GM18508 (cell line): Measurements from ENCODE around the gene LRPPRC.
"Not testable (repeated sequence)": the region's sequence is repeated elsewhere in the genome, so short reads cannot be mapped to it uniquely, and the experiment has no call there.

Experiments
- ATAC-seq: cut with Tn5 transposase; IDR thresholded peaks from one replicate; pipeline ENCODE4 v1.9.1; 2021; ENCODE audit warnings: moderate number of reproducible peaks; ENCODE audit not compliant: insufficient read depth, unreplicated experiment

LRPPRC gene

GRCh38 chr2:43925431-43925830, 70.4 kb downstream of the LRPPRC start:
- ATAC-seq = no peak

GRCh38 chr2:43924463-43924862, 71.3 kb downstream of the LRPPRC start:
- no peak for ATAC-seq

DNA sequence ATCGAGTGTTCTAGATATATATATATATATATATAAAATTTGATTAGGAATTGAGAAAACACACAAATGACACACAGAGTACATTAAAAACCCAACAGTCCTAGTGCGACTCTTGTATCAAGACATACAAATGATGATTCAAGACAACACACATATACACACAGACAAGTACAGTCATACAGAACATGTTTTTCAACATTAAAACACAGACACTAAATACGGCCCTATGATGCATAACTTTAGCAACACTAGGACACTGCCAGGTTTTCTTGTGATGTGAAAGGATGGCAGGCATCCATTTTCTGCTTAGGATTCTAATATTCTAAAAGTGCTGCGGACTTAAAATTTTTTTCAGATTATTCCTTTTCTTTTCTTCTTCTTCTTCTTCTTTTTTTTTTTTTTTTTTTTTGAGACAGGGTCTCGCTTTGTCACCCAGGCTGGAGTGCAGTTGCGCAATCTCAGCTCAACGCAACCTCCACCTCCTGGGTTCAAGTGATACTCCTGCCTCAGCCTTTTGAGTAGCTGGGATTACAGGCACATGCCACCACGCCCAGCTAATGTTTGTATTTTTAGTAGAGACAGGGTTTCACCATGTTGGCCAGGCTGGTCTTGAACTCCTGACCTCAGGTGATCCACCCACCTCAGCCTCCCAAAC, 84.5 kb downstream of the LRPPRC start:
- ATAC-seq = not testable (repeated sequence)

GRCh38 chr2:43906448-43907109, 89.2 kb downstream of the LRPPRC start:
- ATAC-seq = no peak

DNA sequence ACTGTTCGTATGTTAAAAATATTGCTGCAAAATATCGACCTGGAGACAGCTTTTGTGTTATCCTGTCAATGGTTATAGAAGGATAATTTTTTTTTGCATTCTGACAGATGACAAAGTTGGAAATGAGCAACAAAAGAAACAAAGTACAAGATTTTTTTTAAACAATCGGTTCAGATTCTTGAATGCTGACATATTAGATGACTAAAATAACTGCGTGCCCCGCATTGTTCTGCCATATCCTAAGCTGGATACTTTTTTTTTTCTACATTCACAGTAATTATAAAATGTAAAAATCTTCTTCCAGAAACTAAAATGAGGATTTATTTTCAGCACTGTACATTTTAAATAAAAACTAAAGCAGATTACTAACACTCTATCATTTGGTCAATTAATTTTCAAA, 89.9 kb downstream of the LRPPRC start:
- no peak for ATAC-seq

- ATAC-seq = no peak
These were observed 90.4 kb downstream of the LRPPRC start for GRCh38 chr2:43905371-43905803.

DNA sequence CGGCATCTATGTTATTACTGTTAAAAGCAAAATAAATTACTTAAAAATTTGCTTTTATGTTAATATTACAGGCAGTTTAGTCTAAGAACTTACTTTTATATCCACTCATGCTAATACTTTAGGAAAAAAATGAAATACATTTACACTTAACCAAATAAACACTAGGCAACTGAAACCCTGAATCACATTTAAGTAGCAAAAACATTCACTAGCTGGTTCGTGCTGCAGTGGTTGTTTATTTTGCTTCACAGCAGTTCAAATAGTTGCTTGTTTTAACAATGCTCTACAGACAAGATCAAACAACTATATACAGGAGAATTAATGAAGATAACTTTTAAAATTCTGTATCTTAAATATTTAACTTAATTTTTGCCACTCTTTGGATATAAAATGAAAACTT, 96.2 kb downstream of the LRPPRC start:
- ATAC-seq = no peak

GRCh38 chr2:43898838-43899346, 96.9 kb downstream of the LRPPRC start:
- no peak for ATAC-seq

GRCh38 chr2:43898134-43898837, 97.5 kb downstream of the LRPPRC start:
- no peak for ATAC-seq

GRCh38 chr2:43897492-43897891, 98.3 kb downstream of the LRPPRC start:
- no peak for ATAC-seq

DNA sequence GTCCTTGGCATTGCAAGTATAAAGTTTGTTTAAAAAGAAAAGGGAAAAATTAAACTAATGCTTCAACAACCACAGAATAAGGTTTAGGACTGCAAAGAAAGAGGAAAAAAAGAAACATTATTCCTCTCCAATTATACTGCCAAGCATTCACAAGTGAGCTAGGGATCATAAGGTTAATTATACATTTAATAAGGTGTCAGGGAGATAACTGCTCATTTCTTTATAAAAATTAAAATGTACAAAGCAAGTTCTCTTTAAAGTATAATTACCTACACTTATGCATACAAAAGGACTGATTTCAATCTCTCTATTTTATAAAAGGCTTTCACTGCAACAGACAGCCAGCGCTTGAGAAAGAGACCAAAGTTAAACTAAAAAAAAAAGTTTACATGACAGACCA, 98.9 kb downstream of the LRPPRC start:
- no peak for ATAC-seq

DNA sequence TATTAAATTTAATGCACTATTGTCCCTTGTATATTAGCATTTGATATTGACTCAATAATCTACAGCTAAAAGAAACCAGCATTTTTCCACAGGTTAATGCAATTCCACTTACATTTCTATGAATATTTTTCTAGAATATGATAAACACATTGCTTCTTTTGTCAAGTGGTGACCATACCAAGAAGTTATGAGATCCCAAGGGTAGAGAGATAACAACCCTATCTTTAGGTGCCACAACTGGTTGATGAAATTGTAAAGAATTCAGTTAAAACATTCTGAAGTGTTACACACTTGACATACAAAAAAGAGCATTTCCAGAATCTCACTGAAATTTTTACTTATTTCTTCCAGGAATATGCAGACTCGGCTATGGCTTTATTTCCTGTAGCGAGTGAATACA, 101.0 kb downstream of the LRPPRC start:
- no peak for ATAC-seq

GRCh38 chr2:43890855-43891254, 104.9 kb downstream of the LRPPRC start:
- no peak for ATAC-seq

GRCh38 chr2:43889416-43889815, 106.4 kb downstream of the LRPPRC start:
- ATAC-seq = no peak

DNA sequence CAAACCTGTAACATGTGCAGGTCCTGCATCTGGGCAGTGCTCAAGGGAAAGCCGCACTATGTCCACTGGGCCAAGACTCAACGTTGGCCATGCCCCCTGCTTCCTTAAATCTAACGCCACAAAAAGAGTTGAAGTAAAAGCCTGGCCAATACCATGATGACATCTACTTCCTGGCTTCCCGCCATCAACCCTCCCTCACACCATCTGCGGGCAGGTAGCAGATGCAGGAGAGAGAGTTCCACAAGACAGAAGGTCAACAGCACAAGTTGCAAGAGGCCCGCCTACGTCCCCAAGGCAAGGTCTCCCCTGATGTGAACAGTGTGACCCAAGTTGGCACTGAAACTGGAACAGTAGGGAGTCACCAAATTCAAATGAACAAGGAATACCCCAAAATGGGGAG, 108.6 kb downstream of the LRPPRC start:
- no peak for ATAC-seq

DNA sequence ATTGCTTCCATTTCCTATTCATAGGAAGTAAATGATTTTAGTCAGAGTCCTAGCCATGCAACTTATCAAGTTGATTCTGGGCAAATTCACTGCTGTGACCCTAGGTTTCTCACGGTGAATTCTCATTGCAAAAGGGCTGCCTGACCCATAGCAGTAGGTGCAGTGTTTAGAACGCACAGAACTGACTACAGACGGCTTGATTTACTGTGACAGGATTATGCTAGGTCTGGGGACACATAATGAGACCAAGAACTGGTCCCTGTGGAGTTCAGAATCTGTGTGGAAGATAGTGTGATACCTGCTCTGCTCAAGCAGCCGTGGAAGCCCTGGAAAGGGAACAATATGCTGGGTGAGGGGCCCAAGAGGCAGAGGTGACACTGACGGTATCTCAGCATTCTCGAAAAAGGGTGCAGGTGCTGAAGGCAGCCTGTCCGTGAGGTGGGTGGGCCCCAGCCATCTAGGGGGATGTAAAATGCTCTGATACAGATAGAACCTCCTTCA, 110.6 kb downstream of the LRPPRC start:
- ATAC-seq = no peak

DNA sequence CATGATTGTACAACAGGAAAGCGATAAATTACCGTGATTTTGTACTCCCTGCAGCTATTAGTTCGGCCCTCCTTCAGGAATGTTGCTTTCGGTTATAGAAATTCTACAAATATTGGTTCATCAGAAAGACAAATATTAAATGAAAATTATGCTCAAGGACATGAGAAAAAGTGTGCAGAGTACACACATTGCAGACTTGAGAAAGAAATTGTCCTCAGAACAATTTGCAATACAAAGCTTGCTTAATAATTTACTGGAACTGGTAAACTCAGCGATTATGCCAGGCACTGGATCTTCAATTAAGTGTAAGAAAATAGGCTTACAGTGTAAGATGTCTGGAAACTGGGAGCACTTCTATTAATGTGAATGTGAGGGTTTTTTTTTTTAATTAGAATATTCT, 111.1 kb downstream of the LRPPRC start:
- ATAC-seq = no peak

GRCh38 chr2:43882312-43882711, 113.5 kb downstream of the LRPPRC start:
- ATAC-seq = no peak

GRCh38 chr2:43880952-43881351, 114.8 kb downstream of the LRPPRC start:
- ATAC-seq = no peak

- ATAC-seq = no peak
These were observed 115.3 kb downstream of the LRPPRC start for GRCh38 chr2:43880471-43880870.

- no peak for ATAC-seq
These were observed 116.5 kb downstream of the LRPPRC start for GRCh38 chr2:43879261-43879660.
